Neural progenitor cell (in vitro differentiated cells): ENCODE data around the gene ZDHHC22.

Source experiments
- EZH2 ChIP-seq: fragments of 200-600 bp; sonication (generic); IDR thresholded peaks from 2 replicates; pipeline ENCODE4 v1.6.1; 2017; ENCODE audit warnings: antibody characterized with exemption, mild to moderate bottlenecking, moderate library complexity
- EZH2phosphoT487 ChIP-seq: fragments of 200-600 bp; sonication (generic); IDR thresholded peaks from 2 replicates; pipeline ENCODE4 v1.6.1; 2017; ENCODE audit warnings: antibody characterized with exemption
- TF ChIP-seq, protein P1 (sequence below): fragments of 200-600 bp; sonication (generic); IDR thresholded peaks from 2 replicates; pipeline ENCODE4 v1.5.1; 2017; ENCODE audit warnings: antibody characterized with exemption, mild to moderate bottlenecking

DNA sequence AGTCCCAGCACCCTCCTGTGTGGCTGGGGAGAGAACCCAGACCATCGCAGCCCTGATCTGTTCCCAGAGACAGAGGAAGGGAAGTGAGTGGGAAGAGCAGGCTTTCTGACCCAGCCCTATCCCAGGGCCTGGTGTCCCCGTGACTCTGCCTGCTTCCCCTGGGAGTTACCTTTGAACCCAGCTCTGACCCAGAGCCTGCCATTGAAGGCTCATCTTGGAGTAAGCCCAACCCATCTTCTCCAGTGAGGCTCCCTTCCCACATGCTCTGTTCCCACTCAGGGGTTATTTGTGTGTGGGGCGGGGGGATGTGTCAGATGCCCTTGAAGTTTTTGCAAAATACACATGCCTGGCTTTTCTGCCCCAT, 46.0 kb upstream of the ZDHHC22 start:
- TF ChIP-seq, protein P1, sequence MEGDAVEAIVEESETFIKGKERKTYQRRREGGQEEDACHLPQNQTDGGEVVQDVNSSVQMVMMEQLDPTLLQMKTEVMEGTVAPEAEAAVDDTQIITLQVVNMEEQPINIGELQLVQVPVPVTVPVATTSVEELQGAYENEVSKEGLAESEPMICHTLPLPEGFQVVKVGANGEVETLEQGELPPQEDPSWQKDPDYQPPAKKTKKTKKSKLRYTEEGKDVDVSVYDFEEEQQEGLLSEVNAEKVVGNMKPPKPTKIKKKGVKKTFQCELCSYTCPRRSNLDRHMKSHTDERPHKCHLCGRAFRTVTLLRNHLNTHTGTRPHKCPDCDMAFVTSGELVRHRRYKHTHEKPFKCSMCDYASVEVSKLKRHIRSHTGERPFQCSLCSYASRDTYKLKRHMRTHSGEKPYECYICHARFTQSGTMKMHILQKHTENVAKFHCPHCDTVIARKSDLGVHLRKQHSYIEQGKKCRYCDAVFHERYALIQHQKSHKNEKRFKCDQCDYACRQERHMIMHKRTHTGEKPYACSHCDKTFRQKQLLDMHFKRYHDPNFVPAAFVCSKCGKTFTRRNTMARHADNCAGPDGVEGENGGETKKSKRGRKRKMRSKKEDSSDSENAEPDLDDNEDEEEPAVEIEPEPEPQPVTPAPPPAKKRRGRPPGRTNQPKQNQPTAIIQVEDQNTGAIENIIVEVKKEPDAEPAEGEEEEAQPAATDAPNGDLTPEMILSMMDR, result no peak
- TF ChIP-seq EZH2, result no peak
- TF ChIP-seq EZH2phosphoT487, result no peak
